Kidney tubule cell (primary cell): ENCODE data around the gene CCDC116.
"Not testable (repeated sequence)": the region's sequence is repeated elsewhere in the genome, so short reads cannot be mapped to it uniquely, and the experiment has no call there.

ENCODE experiments used
- DNase-seq: peaks from one replicate; pipeline ENCODE4 v3.0.0-alpha.2; 2018; ENCODE audit warnings: low spot score

The CCDC116 gene

GRCh38 chr22:21652010-21652546 lies 19.5 kb downstream of the CCDC116 start:
- peak; percentile 88 for DNase-seq

DNA sequence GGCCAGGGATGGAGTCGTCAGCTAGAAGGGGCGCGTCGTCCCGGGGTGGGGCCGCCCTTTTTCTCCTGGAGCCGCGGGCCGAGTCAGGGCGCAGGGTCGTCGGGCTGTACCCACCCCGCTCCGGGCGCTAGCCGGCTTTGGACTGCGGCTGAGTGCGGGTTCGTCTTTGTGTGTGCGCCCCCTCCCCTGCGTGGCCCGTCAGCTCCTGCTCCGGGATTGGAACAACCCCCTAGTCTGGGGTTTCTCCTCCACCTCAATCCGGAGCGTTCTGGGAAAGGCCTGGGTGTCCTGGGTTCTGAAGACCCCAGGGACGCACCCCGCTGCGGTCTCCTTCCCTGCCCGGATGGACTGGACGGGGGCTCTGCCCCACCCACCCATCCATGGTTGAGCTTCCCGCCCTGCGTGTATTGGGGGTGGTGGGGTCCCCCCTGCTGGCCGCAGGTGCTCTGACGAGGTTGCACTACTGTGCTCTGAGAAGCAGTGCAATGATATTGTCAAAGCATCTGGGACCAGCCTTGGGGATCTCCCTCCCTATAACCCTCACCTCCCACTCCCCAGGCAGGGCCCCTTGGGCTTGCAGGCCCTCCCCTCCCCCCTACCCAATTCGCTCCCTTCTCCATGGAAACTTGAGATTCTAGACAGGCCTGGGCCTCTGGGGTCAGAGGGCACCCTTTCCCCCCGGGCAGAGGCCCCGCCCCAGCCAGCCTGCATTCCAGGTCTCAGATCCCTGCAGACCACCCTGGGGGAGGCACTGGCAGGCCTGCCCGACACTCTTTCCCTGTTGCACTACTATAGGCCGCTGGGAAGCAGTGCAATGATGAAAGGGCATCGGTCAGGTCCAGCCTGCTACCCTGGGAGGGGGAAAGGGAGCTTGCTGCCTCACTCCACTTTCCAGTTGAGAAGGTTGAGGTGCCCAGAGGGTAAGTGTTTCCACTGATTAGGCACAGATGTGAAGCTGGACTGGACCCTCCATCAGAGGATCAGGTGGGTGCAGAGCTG lies 20.3 kb downstream of the CCDC116 start:
- DNase-seq, result no peak

DNA sequence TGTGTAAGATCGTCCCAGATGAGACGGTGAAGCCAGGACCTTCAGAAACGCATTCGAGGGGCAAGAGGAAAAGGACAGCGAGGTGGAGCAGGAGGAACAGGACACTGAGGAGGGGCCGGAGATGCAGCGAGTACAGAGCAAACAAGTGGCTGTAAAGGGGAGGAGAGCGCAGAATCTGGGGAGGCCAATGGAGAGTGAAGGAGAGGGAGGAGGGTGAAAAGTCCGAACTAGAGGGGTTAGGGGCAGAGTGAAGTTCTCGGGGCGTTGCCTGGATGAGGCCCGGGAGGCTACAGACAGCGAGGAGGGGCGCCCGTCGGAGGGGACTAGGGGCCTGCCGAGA lies 24.4 kb downstream of the CCDC116 start:
- no peak for DNase-seq

DNA sequence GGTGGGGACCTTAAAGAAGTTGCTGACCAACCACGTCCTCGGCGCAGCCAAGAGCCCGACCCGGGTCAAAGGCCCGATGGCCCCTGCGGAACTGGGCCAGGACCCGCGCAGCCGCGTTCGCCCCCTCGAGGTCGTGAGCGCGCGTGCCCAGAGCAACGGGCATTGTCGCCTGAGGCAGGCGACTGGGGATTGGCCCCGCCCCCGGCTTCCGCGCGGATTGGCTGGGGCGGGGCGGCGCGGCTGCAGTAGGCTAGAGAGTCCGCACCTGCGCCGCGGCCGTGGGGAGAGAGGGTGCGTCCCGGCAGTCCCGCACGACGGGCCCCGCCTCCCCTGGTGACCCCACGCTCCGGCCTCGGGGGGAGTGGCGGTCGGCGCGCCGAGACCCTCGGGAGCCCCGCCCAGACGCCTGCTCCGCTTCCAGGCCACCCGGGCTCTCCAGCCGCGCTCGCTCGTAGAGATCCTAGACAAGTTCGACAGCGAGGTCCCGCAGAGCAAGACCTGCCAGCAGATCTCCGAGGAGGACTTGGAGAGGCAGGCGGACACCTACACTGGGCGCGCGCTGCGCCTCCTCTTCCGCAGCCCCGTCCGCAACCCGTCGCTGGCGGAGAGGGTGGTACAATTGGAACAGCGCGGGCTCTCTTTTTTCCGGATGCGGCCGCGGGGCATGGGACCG lies 24.9 kb downstream of the CCDC116 start:
- peak; percentile 69 for DNase-seq

GRCh38 chr22:21659864-21660525 lies 27.4 kb downstream of the CCDC116 start:
- no peak for DNase-seq

DNA sequence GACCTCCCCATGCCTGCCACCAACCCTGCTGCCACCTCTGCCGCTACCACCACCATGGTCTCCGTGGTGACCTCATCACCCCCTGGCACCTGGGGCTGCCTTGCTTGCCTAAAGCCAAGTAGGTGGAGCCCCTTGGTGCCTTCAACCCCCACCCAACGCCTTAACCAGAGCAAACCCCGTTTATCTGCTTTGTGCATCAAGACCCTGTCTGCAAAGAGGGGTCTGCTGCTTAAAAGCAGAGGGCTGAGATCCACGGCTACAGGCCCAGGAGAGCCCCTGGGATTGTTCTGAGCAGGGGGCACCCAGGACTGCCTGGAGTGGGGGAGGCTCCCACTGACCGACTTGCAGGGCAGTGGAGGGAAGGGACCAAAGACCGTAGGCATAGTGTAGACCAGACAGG lies 28.3 kb downstream of the CCDC116 start:
- DNase-seq, result no peak

- DNase-seq, result no peak
These were observed 29.4 kb downstream of the CCDC116 start for GRCh38 chr22:21661991-21662390.

DNA sequence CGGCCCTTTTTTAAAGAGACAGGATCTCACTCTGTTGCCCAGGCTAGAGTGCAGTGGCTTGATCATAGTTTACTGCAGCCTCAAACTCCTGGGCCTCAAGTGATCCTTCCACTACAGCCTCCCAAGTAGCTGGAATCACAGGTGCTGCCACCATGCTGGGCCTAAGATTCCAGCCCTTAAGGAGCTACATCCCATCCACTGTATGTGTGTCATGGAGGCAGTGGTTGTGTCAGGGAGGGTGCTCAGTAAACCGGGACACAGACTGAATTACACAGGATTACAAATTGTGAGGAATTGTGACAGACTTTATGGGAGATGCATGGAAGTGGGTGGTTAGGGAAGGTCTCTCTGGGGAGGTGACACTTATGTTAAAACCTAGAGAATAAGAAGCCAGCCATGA lies 31.2 kb downstream of the CCDC116 start:
- DNase-seq, result no peak

DNA sequence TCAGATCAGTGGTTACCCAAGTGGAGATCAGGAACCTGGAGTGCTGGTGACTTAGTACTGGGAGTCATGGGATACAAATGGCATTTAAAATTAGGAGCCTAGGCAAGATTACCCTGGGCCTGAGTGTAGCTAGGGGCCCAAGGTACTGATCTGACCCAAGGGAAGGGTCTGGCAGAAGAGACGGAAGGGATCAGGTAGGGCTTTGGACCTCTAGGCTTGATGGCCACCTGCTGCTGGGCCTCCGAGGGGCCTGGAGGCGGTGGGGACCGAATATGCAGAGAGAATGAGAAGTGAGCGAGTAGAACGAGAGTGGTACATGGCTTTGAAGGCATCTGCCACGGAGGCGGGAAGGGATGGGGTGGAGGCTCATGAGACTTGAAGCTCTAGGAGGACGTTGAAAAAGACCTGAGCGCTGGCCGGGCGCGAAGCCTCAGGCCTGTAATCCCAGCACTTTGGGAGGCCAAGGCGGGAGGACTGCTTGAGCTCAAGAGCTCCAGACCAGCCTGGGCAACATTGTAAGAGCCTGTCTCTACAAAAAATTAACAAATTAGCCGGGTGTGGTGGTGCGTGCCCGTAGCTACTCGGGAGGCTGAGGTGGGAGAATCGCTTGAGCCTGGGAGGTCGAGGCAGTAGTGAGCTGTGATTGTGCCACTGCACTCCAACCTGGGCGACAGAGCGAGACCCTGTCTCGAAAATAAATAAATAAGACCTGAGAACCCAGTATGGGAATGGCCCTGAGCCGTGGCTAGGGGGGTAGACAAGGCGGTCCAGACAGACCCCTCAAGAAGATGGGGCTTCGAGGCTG lies 32.7 kb downstream of the CCDC116 start:
- DNase-seq, result no peak

GRCh38 chr22:21666786-21667185 lies 34.2 kb downstream of the CCDC116 start:
- no peak for DNase-seq

DNA sequence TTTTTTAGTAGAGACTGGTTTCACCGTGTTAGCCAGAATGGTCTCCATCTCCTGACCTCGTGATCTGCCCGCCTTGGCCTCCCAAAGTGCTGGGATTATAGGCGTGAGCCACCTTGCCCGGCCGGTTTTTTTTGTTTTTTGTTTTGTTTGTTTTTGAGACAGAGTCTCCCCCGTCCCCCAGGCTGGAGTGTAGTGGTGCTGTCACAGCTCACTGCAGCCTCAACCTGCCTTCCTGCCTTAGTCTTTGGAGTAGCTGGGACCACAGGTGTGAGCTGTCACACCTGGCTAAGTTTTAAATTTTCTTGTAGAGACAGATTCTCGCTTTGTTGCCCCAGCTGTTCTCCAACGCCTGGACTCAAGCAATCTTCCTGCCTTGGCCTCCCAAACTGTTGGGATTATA lies 36.5 kb downstream of the CCDC116 start:
- DNase-seq, result peak; percentile 39

GRCh38 chr22:21672107-21672629 lies 39.6 kb downstream of the CCDC116 start:
- no peak for DNase-seq

- no peak for DNase-seq
These were observed 41.2 kb downstream of the CCDC116 start for GRCh38 chr22:21673534-21674321.

DNA sequence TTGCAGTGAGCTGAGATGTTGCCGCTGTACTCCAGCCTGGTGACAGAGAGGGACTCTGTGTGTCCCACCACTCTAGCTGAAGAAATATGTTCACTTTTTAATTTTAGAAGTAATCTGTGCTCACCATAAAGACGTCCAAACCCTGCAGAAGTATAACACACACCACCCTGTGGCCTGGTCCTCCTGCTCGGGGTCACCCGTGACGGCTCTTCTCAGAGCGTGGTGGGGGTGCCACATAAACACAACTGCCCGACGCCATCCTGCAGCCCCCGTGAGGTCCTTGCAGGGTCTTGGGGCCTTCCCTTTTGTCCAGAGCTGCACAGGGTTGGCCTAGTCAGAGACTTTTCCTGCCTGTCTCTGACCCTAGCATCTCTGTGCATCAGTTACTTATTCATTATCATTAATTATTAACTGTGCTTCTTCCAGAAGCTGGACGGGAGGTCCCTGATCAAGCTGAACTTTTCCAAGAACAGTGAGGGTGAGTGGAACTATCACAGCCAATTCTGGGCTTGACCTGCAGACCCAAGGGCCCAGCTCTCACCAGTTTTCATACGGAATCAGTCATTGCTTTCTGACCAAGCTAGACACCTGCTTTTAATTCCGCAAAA lies 42.2 kb downstream of the CCDC116 start:
- peak; percentile 46 for DNase-seq

GRCh38 chr22:21677606-21678443 lies 45.3 kb downstream of the CCDC116 start:
- no peak for DNase-seq

DNA sequence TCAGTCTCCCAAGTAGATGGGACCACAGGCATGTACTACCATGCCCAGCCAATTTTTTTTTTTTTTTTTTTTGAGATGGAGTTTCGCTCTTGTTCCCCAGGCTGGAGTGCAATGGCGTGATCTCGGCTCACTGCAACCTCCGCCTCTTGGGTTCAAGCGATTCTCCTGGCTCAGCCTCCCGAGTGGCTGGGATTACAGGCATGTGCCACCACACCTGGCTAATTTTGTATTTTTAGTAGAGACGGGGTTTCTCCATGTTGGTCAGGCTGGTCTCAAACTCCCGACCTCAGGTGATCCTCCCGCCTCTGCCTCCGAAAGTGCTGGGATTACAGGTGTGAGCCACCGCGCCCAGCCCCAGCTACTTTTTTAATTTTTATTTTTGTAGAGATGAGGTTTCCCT lies 46.3 kb downstream of the CCDC116 start:
- DNase-seq, result not testable (repeated sequence)

GRCh38 chr22:21679383-21679782 lies 46.8 kb downstream of the CCDC116 start:
- no peak for DNase-seq

GRCh38 chr22:21680830-21681565 lies 48.4 kb downstream of the CCDC116 start:
- no peak for DNase-seq
